ENCODE measurements around the gene RABAC1.
"Not testable (repeated sequence)": the region's sequence is repeated elsewhere in the genome, so short reads cannot be mapped to it uniquely, and the experiment has no call there.

The RABAC1 gene, protein sequence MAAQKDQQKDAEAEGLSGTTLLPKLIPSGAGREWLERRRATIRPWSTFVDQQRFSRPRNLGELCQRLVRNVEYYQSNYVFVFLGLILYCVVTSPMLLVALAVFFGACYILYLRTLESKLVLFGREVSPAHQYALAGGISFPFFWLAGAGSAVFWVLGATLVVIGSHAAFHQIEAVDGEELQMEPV

DNA sequence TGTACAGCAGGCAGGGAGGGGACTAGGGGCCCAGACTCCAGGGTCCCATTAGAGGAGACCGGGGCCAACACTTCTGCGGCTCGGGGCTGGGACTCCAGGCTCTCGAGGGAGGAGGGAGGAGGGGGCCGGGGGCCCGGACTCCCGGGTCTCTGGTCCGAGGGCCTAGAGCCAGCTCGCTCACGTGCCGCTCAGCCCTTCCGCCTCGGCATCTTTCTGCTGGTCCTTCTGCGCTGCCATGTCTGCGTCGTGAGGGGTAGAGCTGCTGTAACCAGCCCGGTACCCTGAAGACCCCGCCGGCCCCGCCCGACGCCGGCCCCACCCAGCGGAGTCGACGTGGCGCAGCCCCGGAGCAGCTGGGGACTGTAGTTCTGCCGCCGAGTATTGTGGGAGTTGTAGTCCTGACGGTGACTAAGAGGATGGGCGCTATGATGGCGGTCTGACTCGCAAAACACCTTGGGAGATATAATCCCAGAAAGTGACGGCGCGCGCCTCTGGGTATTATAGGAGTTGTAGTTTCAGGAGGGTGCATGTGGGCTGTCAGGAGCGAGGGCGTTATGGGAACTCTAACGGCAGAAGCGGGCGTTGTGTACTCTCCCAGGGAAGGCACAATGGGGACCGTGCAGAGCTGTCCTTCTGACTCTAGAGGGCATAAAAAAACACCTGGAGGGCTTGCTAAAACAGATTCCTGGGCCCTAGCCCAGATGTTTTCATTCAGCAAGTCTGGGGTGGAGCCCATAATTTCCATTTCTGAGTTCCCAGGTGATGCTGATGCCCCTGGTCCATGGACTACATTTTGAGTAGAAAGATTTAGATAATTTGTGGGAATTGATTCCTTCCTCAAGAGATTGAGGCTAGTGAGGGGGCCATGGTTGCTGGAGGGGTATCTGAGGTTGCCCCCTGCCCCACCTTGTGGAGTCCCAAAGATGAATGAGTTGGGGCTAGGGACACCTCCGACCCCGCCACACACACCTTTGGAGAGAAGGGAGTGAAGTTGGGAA, at the start of gene RABAC1:
Gene RABAC1 (minus strand): TSS at position 266 of the 998 bp plus-strand sequence. CDS start 29 bp downstream, at position 237.
- peak; percentile 79 for DNase-seq (ENCODE audit: low read depth)

DNA sequence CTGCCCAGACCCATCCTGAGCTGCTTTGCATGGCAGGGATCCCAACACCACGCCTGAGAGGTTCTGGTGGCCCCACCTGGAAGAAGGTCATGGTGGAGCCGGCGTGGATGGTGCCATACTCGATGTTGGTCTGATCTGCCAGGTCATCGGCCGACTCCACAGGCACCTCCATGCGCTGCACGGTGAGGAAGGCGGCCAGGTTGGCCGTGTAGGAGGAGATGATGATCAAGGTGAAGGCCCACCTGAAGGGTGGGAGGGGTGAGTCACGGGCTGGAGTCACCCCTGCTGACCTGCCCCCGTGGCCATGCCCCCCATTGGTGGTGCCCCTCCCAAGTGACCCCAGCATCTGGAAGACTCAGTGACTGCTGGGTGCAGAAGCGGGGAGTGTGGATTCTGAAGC, 47.4 kb upstream of the RABAC1 start:
- no peak for DNase-seq (ENCODE audit: low read depth)

DNA sequence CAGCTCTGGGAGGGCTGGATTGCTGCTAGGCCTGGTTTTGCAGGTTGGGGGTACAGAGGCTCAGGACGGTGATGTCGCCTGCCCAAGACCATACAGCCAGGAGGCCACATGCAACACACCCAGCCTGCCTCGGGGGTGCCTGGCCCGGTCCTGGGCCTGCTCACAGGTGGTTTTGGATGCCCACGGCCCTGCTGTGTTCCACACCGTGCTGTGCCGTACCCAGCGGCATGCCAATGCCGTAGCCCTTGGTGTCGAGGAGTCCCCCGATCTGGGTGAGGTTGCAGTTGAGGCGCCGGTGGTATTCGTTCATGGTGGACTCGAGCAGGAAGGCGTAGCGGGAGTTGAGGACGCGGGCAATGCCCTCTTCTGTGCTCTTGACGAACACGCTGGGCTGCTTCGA, 46.4 kb upstream of the RABAC1 start:
- DNase-seq (ENCODE audit: low read depth) = no peak

DNA sequence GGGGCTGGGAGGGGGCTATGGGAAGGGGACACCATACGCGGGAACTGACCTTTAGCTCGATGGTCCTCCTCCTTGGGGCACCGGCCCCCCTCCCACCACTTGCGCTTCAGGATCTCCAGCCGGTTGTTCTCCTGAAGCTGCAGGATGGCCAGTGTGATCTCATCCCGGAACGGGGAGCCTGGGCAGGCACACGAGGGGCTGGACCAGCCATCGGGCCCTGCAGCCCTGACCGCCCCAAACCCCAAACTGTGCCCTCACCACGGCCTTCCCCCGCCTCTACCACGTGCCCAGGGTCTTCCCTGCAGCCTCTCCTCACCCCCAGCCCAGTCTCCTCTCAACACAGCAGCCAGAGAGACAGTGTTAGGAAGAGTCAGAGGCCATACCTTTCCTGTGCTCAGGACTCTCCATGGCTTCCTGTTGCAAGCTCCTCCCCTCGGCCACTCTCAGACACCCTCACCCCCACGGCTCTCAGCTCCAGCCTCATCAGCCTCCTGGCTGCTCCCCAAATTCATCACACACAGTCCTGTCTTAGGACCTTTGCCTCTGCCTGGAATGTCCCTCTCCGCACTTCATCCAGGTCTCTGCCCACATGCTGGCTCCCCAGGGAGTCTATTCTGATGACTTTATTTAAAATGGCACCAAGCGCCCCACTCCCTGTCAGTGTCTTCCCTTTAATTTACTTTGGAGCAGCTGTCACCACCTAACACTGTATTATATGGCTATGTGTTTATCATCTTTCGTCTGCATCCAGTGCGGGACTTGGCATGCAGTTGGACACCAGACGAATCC, 44.6 kb upstream of the RABAC1 start:
- DNase-seq (ENCODE audit: low read depth) = no peak

DNA sequence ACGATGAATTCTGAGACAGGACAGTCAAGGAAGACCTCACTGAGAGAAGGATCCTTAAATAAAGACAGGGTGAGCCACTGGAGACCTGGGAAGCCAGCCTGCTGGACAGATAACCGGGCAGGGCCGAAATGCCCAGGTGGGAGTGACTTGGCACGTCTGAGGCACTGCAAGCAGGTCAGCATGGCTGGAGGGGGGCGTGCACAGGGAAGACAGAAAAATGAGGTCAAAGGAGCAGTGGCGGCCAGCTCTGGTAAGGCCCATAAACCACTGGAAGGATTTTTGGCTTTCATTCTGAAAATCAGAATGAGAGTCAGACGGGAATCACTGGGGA, 40.7 kb upstream of the RABAC1 start:
- DNase-seq (ENCODE audit: low read depth) = no peak

DNA sequence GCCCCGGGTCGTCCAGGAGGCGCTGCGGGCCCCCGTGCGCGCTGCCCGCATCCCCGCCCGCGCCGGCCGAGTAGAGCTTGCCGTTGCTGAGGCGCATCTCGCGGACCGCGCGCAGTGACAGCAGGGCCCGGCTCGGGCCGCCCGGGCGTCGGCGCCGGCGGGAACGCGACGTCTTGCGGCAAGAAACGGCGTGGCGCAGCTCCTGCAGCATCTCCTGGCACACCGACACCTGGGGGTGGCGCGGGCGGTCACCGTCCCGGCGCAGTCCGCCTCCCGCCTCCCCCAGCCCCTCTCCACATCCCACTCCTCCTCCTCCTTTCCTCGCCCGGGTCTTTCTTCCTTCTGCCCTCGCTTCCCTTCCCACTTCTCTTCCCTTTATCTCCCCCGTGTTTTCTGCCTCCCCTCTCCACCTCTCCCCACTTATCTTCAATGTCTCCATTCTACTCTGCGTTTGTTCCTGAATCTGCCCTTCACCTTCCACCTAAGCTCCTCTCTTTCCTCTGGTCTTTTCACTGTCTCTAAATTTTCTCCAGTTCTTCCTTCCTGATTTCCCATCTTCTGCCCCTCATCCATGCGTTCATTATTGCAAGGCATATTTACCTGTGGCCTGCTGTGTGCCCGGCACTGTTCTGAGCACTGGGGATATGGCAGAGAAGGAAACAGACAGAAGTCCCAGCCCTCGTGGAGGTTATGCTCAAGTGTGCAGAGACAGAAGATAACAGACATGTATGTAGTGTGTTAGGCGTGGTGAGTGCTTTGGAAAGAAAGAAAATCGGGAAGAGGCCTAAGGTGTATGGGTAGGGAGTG, 40.2 kb upstream of the RABAC1 start:
- no peak for DNase-seq (ENCODE audit: low read depth)

DNA sequence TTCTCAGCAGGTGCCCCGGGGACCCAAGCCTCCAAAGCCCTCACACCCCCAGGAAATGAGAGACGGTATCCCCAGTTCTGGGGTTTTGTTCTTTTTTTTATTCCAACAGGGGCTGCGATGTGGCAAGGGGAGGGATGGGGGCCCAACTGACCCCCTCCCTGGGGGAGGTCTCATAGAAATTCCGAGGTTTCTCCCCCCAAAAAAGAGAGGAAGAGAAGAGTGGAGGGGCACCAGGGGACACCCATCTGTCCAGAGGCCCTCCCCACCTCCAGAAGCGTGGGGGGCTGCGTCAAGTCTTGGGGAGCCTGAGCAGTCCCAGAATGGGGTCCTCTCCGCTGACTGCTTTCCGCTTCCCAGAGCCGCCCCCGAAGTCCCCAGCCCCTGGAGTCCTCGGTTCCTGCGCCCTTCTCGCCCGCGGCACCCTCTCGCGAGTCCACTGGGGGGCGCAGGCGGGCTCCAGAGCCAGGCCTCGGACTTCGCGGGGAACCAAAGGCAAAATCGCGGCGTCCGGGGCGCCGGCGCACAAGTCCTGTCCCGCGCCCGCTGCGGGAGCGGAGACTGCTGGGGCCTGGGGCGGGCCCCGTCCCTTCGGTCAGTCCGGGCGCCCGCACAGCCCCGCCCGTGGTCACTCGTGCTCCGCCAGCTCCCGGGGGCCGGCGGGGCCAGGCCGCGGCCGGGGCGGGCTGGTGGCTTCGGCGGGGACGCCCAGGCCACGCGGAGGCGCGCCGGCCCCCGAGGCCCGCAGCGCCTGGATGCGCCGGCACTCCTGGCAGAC, 39.3 kb upstream of the RABAC1 start:
- DNase-seq (ENCODE audit: low read depth) = no peak

DNA sequence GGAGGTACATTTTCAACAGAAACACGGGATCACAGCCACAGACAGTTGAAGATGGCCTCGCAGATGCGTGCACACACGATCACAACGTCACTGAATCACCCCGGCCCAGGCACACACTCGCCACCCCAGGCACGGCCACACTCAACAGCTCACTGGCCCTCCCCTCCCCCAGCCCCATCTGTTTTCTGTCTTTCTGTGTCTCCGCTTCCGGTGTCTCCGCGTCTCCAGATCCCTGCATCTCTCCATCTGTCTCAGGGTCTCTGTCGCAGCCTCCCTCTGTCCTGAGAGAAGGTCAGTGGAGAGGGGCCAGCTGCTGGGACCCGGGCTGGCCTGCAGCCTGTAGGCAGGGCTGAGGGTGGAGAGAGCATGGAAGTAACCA, 38.7 kb upstream of the RABAC1 start:
- DNase-seq (ENCODE audit: low read depth) = no peak

DNA sequence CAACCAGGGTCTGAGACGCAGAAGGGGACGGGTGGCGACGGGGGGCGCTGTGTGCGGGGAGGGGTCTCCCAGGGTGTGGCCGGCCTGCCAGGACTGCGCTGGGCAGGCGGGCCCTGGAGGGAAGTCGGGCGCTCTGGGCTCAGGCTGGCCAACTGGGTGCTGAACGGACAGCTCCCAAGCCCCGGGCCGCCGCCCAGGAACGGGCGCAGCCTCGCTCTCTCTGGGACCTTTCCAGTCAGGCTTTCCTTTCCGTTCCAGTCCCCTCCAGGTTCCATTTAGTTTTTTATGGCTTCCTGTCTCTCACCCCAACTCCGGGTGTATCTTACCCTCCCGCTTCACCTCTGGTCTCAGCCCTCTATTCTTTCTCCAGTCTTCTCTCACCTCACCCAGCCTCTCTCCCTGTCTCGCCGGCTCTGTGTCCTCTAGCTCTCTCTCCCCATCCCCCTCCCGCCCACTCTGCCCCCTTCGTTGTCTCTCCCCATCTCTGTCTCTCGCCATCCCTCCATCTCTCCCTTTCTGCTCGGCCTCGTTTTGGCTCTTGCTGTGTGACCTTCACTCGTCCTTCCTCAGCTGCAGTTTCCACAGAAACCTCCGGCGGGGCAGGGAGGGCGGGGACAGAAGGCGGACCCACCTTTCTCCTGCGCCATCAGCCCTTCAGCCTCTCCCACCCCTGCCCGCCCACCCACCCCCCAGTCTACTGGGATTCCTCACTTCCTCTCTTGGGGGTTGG, 38.2 kb upstream of the RABAC1 start:
- DNase-seq (ENCODE audit: low read depth) = no peak

DNA sequence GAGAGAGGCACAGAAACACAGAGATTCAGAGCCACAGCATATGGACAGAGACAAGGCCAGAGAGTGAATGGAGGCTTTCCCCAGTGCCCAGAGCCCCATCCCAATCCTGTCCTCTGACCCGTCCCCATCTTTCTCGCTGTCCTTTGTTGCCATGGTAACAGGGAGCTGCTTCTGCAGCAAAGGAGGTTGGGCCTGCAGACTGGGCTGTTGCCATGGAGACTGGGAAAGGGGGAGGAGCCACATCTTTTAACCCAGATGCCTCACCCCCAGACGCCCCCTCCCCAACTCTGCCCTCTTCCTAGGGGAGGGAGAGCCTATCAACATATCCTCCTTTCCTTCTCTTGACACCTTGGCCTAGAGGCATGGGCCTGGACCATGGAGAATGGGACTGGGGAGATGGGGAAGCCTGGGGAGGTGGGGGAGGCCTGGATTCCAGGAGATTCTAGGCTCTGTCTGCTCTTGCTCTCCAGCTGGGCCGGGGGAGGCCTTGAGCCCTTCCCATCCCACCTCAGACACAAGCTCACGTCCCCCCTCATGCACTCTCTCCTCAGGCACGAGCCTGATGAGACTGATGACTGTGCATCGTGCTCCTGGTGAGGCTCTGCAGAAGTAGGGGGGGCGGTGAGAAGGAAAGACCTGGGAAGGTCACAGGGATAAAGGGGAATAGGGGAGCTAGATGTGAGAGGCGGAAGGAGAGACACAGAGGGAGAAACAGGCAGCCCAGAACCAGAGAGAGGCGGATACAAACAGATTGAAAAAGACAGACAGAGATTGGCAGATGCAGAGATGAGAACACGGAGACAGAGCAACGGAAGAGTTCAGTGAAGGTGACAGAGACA, 37.1 kb upstream of the RABAC1 start:
- DNase-seq (ENCODE audit: low read depth) = no peak

DNA sequence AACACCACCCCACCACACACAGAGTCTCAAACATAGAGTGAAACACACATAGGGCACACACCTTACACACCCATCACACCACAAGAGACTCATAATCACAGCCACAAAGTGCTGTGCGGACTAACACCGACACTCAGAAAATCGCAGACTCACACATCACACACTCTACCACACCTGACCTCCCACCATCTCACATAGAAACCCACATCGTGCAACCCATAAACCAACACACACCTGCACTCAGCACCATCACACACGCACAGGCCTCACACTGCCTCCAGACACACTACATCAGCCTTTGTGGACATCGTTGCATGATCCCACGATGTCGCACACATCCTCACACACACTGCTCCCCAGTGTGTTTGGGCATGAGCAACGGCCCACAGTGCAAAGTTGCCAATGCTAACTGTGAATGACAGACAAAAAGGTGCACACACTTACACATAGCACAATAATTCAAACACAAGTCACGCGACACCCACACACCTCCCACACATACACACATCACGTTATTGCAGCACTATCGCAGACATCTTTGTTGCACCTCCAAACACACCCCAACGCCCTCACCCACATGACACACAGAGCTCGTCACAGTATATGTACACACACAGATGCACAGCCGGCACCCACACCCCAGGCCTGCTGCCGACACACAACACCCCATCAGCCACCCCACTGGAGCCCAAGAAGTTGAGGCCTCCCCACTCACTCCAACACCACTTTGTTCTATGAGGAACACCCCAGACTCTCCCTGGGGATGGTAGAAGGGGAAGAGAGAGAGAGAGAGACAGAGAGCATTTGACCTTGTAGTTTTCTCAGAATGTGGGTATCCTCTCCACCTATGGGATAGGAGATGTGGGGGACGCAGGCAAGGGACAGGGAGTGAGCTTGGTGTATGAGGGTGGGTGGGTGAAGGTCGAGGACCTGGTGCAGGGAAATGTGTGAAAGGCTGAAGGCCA, 36.2 kb upstream of the RABAC1 start:
- DNase-seq (ENCODE audit: low read depth) = no peak

DNA sequence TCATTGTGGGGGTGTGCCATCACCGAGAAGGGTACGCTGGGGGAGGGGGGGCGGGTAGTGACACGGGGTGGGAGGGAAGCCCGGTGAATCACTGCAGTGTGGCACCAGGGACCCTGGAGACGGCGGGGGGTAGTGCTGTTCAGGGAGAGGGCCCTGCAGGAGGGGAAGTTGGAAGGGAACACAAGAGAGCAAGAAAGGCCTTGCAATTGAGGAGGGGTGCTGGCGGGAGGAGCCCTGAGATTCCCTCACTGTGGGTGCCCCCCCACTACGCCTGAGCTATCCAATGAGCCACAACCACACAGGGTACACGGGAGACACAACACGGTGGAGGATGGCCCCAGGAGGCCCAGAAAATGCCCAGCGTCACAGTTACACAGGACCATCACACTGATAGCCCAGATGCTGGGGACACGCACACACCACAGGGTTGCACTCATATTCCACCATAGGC, 35.4 kb upstream of the RABAC1 start:
- no peak for DNase-seq (ENCODE audit: low read depth)

DNA sequence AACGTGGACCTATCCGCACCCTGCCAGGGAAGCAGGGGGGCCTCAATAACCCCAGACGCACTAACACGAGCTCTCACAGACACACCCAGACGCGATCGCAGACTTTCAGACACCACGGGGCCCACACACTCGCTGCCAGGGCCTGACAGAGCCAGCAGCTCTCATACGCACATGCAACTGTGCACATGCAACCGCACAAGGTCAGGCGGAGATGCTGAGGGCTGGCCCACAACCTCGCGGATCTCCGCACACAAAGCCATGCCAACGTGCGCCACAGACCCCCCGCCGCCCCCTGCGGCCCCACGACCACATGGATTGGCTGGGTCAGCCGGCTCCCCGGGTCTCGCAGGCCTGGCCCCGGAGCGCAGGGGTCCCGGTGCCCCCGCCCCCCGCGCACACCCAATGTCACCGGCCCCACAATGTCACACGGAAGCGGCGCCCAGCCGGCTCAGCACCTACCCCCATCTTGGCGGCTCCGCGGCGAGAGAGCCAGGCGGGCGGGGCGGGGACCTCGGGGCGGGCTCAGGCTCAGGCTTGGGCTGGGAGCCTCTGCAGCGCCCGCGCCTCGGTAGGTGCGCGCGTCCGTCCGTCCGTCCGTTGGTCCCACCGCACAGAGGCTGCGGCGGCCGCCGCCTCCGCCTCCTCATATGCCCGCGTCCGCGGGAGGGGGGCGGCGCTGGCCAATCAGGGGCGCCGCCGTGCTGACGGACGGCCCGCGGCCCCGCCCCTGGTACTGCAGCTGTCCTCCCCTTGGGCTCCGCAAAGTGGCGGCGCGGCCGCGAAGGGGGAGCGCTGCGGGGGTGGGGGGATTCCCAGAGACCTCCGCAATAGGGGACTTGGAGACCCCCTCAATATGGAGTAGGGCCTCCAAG, 34.7 kb upstream of the RABAC1 start, which contains the start of gene ATP1A3:
Gene ATP1A3 (minus strand): TSS at position 619 of the 872 bp plus-strand sequence. CDS start 154 bp downstream, at position 465.
- DNase-seq (ENCODE audit: low read depth) = no peak

DNA sequence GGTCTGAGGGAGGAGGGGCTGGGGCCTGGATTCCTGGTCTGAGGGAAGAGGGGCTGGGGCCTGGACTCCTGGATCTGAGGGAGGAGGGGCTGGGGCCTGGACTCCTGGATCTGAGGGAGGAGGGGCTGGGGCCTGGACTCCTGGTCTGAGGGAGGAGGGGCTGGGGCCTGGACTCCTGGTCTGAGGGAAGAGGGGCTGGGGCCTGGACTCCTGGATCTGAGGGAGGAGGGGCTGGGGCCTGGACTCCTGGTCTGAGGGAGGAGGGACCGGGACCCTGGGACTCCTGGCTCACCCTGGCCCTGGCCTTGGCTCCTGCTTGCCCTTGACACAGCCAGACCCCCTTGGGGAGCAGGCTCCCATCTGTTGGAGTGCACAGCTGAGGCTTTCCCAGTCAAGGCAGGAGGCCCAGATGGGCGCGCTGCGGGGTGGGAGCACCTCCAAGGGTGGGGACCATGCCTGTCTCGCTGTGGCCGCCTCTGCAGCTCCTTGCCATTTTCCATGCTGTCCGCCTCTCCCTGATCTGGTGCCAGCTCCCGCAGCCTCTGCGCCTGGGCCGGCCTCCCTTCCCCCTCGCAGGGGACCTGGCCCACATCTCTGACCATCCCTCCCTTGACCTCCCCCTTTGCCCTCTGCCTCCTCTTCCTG, 32.9 kb upstream of the RABAC1 start:
- not testable (repeated sequence) for DNase-seq (ENCODE audit: low read depth)

DNA sequence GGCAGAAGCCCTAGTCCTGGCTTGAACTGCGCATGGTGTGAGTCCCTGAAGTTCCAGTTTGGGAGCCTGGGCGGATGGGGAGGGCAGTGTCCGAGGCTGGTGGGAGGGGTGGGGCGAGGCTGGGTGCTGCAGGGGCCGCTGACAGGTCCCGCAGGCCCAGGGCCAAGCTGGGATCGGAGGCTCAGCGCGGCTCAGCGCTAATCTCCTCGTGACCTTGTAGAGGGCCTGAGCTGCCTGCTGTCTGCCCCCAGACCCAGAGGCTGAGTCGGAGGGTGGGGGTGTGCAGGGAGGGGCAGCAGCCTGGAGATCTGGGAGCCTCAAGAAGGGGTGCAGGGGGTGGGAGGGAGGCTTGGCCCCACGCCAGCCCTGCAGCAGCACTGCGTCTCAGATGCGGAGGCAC, 31.9 kb upstream of the RABAC1 start:
- DNase-seq (ENCODE audit: low read depth) = no peak

DNA sequence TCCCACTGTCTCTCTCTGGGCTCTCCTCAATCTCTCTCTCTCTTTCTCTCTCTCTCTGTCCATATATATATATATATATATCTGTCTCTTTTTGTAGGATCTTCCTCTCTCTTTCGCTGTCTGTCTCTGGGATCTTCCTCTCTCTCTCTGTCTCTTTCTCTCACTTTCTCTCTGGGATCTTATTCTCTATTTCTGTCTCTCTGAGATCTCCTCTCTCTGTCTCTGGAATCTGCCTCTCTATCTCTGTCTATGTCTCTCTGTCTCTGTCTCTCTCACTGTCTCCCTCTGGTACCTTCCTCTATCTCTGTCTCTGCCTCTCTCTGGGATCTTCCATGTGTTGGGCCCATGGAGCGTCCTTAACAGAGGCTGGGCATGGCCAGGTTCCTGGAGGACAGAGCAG, 31.5 kb upstream of the RABAC1 start:
- DNase-seq (ENCODE audit: low read depth) = no peak

DNA sequence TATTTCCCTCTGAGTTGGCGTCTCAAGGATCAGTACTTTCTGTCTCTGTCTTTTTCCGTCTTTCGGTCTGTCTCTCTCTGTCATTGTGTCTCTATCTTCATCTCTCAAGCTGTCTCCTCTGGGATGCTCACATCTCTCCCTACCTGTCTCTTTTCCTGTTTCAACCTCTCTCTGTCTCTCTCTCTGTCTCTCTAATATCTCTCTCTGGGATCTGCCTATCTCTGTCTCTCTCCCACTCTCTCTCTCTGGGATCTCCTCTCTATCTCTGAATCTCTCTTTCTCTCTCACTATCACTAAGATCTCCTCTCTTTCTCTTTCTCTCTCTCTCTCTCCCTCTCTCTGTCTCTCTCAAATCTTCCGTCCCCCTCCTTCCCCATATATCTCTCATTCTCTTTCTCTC, 30.9 kb upstream of the RABAC1 start:
- no peak for DNase-seq (ENCODE audit: low read depth)
